Esophagus squamous epithelium (tissue), 5 donors: ENCODE measurements around the gene SCNM1. TPM values are rescaled to one million over a fixed set of nuclear protein-coding genes. Genes with fewer than 3 reads are reported as not detected.

Experiments used
- DNase-seq: peaks from one replicate; lab custom pipeline; 2025; lab: John Stamatoyannopoulos, UW
- H3K27ac ChIP-seq, 4 donors: fragments of 200-600 bp; sonication (generic); one replicate each; pipeline ENCODE4 v1.5.1; 2016 to 2019; ENCODE audit warnings: mild to moderate bottlenecking in 1 of 4
- H3K27me3 ChIP-seq, 4 donors: fragments of 200-600 bp; sonication (generic); 1 replicate in 3 of 4; 2 replicates in 1 of 4; pipeline versions ENCODE4 v1.5.1 to v1.6.0; 2017 to 2021; ENCODE audit warnings: antibody characterized with exemption in 1 of 4
- H3K36me3 ChIP-seq, 3 donors: fragments of 200-600 bp; sonication (generic); one replicate each; pipeline ENCODE4 v1.5.1; 2016 to 2019
- H3K4me1 ChIP-seq, 3 donors: fragments of 200-600 bp; sonication (generic); one replicate each; pipeline ENCODE4 v1.5.1; 2017 to 2019
- H3K4me3 ChIP-seq, 4 donors: fragments of 200-600 bp; sonication (generic); 1 replicate in 3 of 4; 2 replicates in 1 of 4; pipeline ENCODE4 v1.5.1; 2016 to 2019; ENCODE audit warnings: mild to moderate bottlenecking in 2 of 4, moderate library complexity in 1 of 4
- H3K9me3 ChIP-seq, 3 donors: fragments of 200-600 bp; sonication (generic); one replicate each; pipeline ENCODE4 v1.5.1; 2016 to 2019
- CTCF ChIP-seq, 6 experiments: fragments of 450-650 bp in 4 of 6; fragments of 200-600 bp in 2 of 6; sonication (generic) in 2 of 6; IDR thresholded peaks; one replicate each; pipeline ENCODE4 v1.5.1; 2016 to 2019; ENCODE audit warnings: antibody characterized with exemption in 6 of 6, mild to moderate bottlenecking in 4 of 6, moderate library complexity in 4 of 6
- POLR2A ChIP-seq, 4 donors: fragments of 450-650 bp; IDR thresholded peaks; one replicate each; pipeline ENCODE4 v1.6.1; 2017; ENCODE audit warnings: antibody characterized with exemption in 4 of 4, mild to moderate bottlenecking in 4 of 4, moderate library complexity in 3 of 4
- WGBS, 2 donors: methylation state at CpG; one replicate each; pipeline ENCODE4 v1.1.5; 2018; 5-methylcytosine and 5-hydroxymethylcytosine counted together
- intact Hi-C: fragments of 100-400 bp; cut with DNase I; formaldehyde crosslinking; loops from one replicate; pipeline ENCODE4 v1.15.0; 2022
- total RNA-seq, 4 donors: library from RNA; depleted of rRNA; stranded (reverse); fragments of >200 nt; gene quantifications; one replicate each; pipeline ENCODE4 v1.1.0, GENCODE V29; 2016
- donor health status: DM: yes; HTN: yes; CAD: no.

SCNM1 gene, protein sequence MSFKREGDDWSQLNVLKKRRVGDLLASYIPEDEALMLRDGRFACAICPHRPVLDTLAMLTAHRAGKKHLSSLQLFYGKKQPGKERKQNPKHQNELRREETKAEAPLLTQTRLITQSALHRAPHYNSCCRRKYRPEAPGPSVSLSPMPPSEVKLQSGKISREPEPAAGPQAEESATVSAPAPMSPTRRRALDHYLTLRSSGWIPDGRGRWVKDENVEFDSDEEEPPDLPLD
- total RNA-seq = 10 to 100 TPM; 15.2 to 29.8 (median 18.5) TPM

- 0% methylated on average over 35 to 36 of the region's 38 CpGs for WGBS, 2 donors
- no peaks in the 10 kb centered on the region for H3K27me3 ChIP-seq
- TF ChIP-seq POLR2A (IDR thresholded peaks at IDR 0.05) = peak in 2 of 4 donors; percentile 44 to 88
- TF ChIP-seq CTCF (IDR thresholded peaks at IDR 0.05) = peak in 4 of 6 experiments; percentile 39 to 80 (median 42)
- H3K36me3 ChIP-seq = peaks cover 0 to 56% (median 14%) of the 10 kb centered on the region in 3 donors
- no peaks in the 10 kb centered on the region for H3K9me3 ChIP-seq
- H3K27ac ChIP-seq = peak within 1 kb of the TSS; percentile 81 to 94 (median 88)
- intact Hi-C loops = no loop called here
- peak within 1 kb of the TSS; percentile 65 to 76 (median 70) for H3K4me3 ChIP-seq
- H3K4me1 ChIP-seq = peaks cover 6 to 39% (median 18%) of the 10 kb centered on the region in 3 donors
- peak; percentile 93 for DNase-seq
These were observed at the start of gene SCNM1, which contains the start of gene LYSMD1 for GRCh38 chr1:151165738-151166504. SCNM1 (plus strand) TSS chr1:151166144; CDS start chr1:151166153, 9 bp downstream. LYSMD1 (minus strand) TSS chr1:151165902; CDS start chr1:151165258, 644 bp downstream.

GRCh38 chr1:151124763-151125403, 41.1 kb upstream of the SCNM1 start:
- Histone ChIP-seq H3K4me3 (no peak overlapping the region), H3K9me3 (no peaks in the 10 kb centered on the region), H3K27ac (no peak overlapping the region), H3K4me1 (no peaks in the 10 kb centered on the region), H3K36me3 (peaks cover 0 to 53% (median 0%) of the 10 kb centered on the region in 3 donors), H3K27me3 (no peaks in the 10 kb centered on the region)
- WGBS, 2 donors = 78 to 79% methylated on average over 5 of the region's 5 CpGs
- no peak for DNase-seq
- intact Hi-C loops = no loop called here
- TF ChIP-seq POLR2A (IDR thresholded peaks at IDR 0.05) (no peak), CTCF (IDR thresholded peaks at IDR 0.05) (no peak)

GRCh38 chr1:151128800-151129199, 37.1 kb upstream of the SCNM1 start:
- intact Hi-C loops = no loop called here
- H3K4me1 ChIP-seq = peaks cover 0 to 27% (median 16%) of the 10 kb centered on the region in 3 donors
- no peak for TF ChIP-seq POLR2A (IDR thresholded peaks at IDR 0.05)
- no peak for TF ChIP-seq CTCF (IDR thresholded peaks at IDR 0.05)
- H3K27me3 ChIP-seq = no peaks in the 10 kb centered on the region
- DNase-seq = no peak
- H3K27ac ChIP-seq = no peak overlapping the region
- H3K36me3 ChIP-seq = peaks cover 0 to 15% (median 0%) of the 10 kb centered on the region in 3 donors
- H3K9me3 ChIP-seq = no peaks in the 10 kb centered on the region
- H3K4me3 ChIP-seq = no peak overlapping the region
- WGBS, 2 donors = 84 to 94% methylated on average over 6 of the region's 6 CpGs

GRCh38 chr1:151130987-151131586, 34.9 kb upstream of the SCNM1 start:
- Histone ChIP-seq H3K9me3 (no peaks in the 10 kb centered on the region), H3K27me3 (no peaks in the 10 kb centered on the region), H3K4me3 (peak overlapping the region; percentile 30 to 61 (median 49)), H3K36me3 (peaks cover 0 to 8% (median 0%) of the 10 kb centered on the region in 3 donors), H3K4me1 (peaks cover 0 to 27% (median 16%) of the 10 kb centered on the region in 3 donors), H3K27ac (peak overlapping the region; percentile 43 to 74 (median 64))
- intact Hi-C loops = loop anchor here (10.0 kb wide), 1 partner anchor 106 kb away; no protein-coding TSS in a partner anchor
- 10 to 22% methylated on average over 25 to 35 of the region's 45 CpGs for WGBS, 2 donors
- peak; percentile 39 for DNase-seq
- peak in 2 of 4 donors; percentile 11 to 18 for TF ChIP-seq POLR2A (IDR thresholded peaks at IDR 0.05)
- no peak for TF ChIP-seq CTCF (IDR thresholded peaks at IDR 0.05)
